HG03095 (cell line): ENCODE data around the gene SLC11A1.

Experiments used
- ATAC-seq: cut with Tn5 transposase; IDR thresholded peaks from one replicate; pipeline ENCODE4 v1.9.1; 2021; ENCODE audit warnings: moderate library complexity; ENCODE audit not compliant: unreplicated experiment

The SLC11A1 gene

GRCh38 chr2:218392891-218393462 is 10.9 kb downstream of the SLC11A1 start:
- no peak for ATAC-seq

DNA sequence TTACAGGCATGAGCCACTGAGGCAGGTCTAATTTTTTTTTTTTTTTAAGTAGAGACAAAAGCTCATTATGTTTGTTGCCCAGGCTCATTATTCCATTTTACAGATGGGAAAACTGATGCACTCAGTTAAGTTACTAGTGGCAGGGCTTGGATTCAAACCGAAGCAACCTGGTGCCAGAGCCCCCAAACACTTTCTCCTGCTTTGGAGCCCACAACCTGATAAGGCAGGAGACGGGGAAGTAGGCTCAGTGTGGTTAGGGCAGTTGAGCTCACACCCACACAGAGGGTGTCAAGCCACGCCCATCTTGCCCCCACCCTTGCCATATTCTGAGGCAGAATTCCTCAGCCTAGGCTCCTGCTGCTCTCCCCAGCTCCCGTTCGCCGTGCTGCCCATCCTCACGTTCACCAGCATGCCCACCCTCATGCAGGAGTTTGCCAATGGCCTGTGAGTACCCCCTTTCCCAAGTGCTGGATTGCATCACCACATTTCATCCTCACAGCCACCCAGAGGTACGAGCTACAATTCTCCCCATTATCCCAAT is 11.7 kb downstream of the SLC11A1 start:
- ATAC-seq, result no peak

GRCh38 chr2:218394298-218395089 is 12.4 kb downstream of the SLC11A1 start:
- no peak for ATAC-seq

GRCh38 chr2:218395090-218395444 is 13.0 kb downstream of the SLC11A1 start:
- no peak for ATAC-seq

GRCh38 chr2:218395456-218395825 is 13.4 kb downstream of the SLC11A1 start:
- ATAC-seq, result no peak

GRCh38 chr2:218395826-218396687 is 14.0 kb downstream of the SLC11A1 start:
- ATAC-seq, result peak; percentile 42

- ATAC-seq, result no peak
Observed at GRCh38 chr2:218396688-218397462, 14.8 kb downstream of the SLC11A1 start.

- no peak for ATAC-seq
Observed at GRCh38 chr2:218397463-218397819, 15.4 kb downstream of the SLC11A1 start.

DNA sequence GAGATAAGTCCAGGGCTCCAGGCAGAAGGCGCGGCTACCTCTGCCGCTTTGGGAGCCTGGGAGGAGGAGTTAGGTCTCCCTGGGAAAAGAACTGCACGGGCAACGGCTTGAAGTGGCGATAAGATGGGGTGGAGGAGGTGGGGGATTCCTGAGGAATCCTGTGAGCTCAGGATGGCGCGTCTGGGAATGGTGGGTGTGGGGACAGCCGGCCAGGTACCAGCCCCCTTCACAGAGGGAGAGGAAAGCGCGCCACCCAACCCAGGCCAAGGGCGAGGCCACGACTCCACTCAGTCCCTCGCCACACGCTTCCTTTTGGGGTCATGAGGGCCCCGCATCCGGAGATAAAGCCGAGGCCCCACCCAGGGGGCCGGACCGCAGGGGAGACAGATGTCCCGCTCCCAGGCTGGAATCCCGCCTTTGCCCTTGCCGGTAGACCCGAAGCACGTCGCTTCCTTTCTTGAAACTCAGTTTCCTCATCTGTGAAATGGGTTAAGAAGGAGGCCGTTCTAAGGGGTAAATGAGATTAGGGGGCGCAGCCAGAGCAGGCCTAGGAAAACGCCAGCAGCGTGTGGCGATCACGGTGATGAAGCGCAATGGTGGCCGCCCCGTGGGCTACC is 15.9 kb downstream of the SLC11A1 start:
- ATAC-seq, result peak; percentile 27

DNA sequence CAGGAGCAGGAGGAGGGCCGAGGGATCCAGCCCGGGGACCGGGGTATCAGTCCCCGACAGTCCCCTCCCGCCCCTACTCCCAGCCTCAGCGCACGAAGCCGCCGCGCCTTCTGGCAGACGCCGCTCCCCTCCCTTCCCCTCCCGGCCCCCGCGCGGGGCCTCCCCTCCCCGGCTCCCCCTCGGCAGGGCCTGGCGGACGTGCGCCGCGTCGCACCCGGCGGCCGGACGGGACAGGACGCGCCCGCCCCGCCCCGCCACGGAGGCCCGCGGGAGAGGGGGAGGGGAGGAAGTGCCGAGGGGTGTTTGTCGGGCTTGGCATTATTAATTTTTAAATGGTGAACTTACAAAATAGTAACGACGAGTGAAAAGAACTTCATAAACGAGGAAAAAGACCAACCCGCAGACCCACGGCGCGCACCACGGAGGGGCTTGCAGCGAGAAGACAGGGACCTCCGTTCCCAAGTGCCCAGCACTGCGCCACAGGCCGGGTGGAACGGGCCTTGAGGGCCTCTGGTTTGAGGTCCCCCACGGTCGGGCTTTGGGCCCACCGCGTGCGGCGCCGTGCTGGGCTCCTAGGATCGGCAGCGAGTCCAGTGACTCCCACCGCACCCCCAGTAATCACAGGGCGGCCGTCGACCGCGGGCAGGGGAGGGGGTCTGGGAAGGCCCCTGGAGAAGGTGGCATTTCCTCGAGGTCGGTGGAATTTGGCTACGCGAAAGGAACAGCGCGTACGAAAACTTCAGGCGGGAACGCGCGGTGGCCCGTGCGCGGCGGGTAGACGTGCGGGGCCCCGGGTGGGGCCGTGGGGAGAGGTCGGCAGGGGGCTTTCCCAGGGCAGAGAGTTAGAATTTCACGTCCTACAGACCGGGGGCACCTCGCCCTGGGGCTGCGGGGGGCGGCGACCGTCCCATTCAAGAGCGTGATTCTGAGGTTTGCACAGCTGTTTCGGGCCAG is 16.6 kb downstream of the SLC11A1 start:
- ATAC-seq, result peak; percentile 31

DNA sequence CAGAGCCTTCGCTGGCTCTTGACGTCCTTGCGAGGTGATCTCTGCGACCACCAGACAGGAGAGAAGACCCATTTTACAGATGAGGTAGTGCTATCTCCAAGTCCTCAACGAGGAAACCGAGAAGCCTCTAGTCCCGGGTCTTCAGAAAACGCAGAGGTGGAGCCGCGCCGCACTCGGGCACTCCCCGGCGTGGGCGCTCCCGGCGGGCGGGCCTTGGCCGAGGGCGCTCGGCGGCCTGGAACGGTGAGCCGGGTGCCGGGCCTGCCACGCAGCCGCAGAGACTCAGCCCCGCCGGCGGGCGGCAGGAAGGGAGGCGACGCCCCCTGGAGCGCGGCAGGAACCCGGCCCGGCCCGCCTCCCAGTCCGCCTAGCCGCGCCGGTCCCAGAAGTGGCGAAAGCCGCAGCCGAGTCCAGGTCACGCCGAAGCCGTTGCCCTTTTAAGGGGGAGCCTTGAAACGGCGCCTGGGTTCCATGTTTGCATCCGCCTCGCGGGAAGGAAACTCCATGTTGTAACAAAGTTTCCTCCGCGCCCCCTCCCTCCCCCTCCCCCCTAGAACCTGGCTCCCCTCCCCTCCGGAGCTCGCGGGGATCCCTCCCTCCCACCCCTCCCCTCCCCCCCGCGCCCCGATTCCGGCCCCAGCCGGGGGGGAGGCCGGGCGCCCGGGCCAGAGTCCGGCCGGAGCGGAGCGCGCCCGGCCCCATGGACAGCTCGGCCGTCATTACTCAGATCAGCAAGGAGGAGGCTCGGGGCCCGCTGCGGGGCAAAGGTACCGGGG is 17.5 kb downstream of the SLC11A1 start, which contains the start of gene CTDSP1:
Gene CTDSP1 (plus strand): TSS at position 478 of the 776 bp plus-strand sequence. CDS start 223 bp downstream, at position 701.
- ATAC-seq, result peak; percentile 33

GRCh38 chr2:218400167-218400929 is 18.3 kb downstream of the SLC11A1 start:
- no peak for ATAC-seq

GRCh38 chr2:218400930-218401881 is 19.1 kb downstream of the SLC11A1 start:
- ATAC-seq, result no peak

DNA sequence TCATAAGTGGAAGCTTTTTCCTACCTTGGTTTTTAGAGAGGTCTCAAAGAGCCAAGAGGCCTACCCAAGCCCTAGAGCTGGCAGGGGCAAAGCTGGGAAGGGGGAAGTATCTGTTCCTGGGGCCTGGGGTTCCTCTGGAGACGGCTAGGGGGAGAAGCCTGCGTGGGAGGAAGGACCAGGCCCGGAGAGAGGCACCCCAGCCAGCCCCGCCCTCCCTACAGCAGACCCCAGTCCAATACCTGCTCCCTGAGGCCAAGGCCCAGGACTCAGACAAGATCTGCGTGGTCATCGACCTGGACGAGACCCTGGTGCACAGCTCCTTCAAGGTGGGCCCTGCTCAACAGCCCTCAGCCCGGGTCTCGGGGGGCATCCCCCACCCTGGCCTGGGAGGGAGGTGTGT is 19.8 kb downstream of the SLC11A1 start:
- no peak for ATAC-seq

DNA sequence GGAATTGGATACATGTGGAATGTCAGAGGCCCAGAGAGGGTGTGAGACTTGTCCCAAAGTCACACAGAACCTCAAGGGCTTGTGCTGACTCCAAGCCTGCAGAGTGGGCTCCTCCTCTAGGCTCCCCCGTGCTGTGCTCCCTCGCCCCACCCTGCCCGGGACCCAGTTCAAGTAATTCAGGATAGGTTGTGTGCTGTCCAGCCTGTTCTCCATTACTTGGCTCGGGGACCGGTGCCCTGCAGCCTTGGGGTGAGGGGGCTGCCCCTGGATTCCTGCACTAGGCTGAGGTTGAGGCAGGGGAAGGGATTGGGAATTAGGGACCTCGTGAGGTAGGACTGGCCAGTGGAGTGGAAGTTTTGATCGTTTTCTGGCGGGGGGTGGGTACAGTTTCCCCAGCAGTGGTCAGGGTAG is 20.4 kb downstream of the SLC11A1 start:
- ATAC-seq, result no peak

DNA sequence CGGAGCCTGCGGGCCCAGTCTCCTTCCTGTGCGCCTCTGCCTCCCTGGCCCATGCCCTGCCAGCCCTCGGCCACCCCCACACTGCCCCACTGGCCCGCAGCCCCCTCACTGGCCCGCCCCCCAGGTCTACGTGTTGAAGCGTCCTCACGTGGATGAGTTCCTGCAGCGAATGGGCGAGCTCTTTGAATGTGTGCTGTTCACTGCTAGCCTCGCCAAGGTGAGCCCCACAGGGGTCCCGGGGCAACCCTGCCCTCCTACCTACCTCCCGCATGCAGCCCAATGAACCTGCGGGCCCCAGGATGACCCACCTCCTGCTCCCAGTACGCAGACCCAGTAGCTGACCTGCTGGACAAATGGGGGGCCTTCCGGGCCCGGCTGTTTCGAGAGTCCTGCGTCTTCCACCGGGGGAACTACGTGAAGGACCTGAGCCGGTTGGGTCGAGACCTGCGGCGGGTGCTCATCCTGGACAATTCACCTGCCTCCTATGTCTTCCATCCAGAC is 20.9 kb downstream of the SLC11A1 start:
- no peak for ATAC-seq
